ENCODE measurements around the gene HEPACAM. TPM values are rescaled to one million over a fixed set of nuclear protein-coding genes. Genes with fewer than 3 reads are reported as not detected.

The HEPACAM gene
- polyA plus RNA-seq, 6 donors from 2014 or later = not detected

GRCh38 chr11:124915541-124916369, 20.1 kb downstream of the HEPACAM start:
- peaks cover 0 to 31% (median 19%) of the 10 kb centered on the region in 7 donors for H3K9me3 Mint-ChIP-seq
- peaks cover 47 to 51% (median 51%) of the 10 kb centered on the region in 3 donors for H3K27me3 Mint-ChIP-seq
- H3K27ac Mint-ChIP-seq = no peak overlapping the region
- H3K36me3 Mint-ChIP-seq = peaks cover 0 to 6% of the 10 kb centered on the region in 2 donors
- H3K4me1 Mint-ChIP-seq = no peaks in the 10 kb centered on the region
- DNase-seq (no peak), ATAC-seq (ENCODE audit: low read depth in 2 of 2) (no peak)
- H3K4me3 Mint-ChIP-seq = no peak overlapping the region

DNA sequence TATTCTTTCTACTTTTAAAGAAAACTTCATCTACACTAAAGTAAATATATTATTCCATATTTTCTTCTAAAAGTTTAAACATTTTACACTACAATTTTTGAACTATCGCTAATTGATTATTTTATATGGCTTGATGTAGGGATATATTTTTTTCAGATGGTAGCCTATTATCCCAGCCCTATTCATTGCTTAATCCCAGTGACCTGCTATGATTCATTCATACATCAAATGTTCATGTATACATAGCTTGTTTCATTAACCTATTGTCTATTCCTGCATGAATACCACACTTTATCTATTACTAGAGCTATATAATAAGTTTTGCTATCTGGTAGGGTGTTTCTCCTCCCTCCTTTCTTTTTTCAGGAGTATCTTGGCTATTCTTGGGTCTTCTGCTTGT, 33.2 kb downstream of the HEPACAM start:
- no peak for ATAC-seq (ENCODE audit: low read depth in 2 of 2)
- peaks cover 0 to 6% (median 0%) of the 10 kb centered on the region in 7 donors for H3K9me3 Mint-ChIP-seq
- H3K4me1 Mint-ChIP-seq = no peaks in the 10 kb centered on the region
- no peak for DNase-seq
- H3K27me3 Mint-ChIP-seq = peaks cover 34 to 41% (median 34%) of the 10 kb centered on the region in 3 donors
- H3K27ac Mint-ChIP-seq = no peak overlapping the region
- no peaks in the 10 kb centered on the region for H3K36me3 Mint-ChIP-seq
- H3K4me3 Mint-ChIP-seq = no peak overlapping the region

- H3K27me3 Mint-ChIP-seq = peaks cover 29 to 56% (median 51%) of the 10 kb centered on the region in 3 donors
Observed at GRCh38 chr11:124900464-124900863, 35.4 kb downstream of the HEPACAM start.

GRCh38 chr11:124899383-124900145, 36.3 kb downstream of the HEPACAM start:
- no peak for ATAC-seq (ENCODE audit: low read depth in 2 of 2)
- Mint-ChIP-seq H3K27ac (no peak overlapping the region), H3K9me3 (no peaks in the 10 kb centered on the region), H3K4me3 (peak overlapping the region in 1 of 8 donors; percentile 49), H3K36me3 (no peaks in the 10 kb centered on the region), H3K4me1 (no peaks in the 10 kb centered on the region), H3K27me3 (peaks cover 29 to 57% (median 57%) of the 10 kb centered on the region in 3 donors)
- DNase-seq = no peak

More at GRCh38 chr11:124900464-124900863, 35.4 kb downstream of the HEPACAM start:
- Mint-ChIP-seq H3K36me3 (no peaks in the 10 kb centered on the region), H3K27ac (no peak overlapping the region), H3K4me1 (no peaks in the 10 kb centered on the region), H3K4me3 (no peak overlapping the region), H3K9me3 (no peaks in the 10 kb centered on the region)
- ATAC-seq (ENCODE audit: low read depth in 2 of 2) (no peak), DNase-seq (no peak)

- Mint-ChIP-seq H3K9me3 (no peaks in the 10 kb centered on the region), H3K27ac (peak overlapping the region in 1 of 6 donors; percentile 45), H3K4me3 (no peak overlapping the region), H3K36me3 (no peaks in the 10 kb centered on the region), H3K4me1 (no peaks in the 10 kb centered on the region), H3K27me3 (peaks cover 29 to 57% (median 55%) of the 10 kb centered on the region in 3 donors)
- DNase-seq (no peak), ATAC-seq (ENCODE audit: low read depth in 2 of 2) (no peak)
Observed at GRCh38 chr11:124898711-124899110, 37.1 kb downstream of the HEPACAM start.

DNA sequence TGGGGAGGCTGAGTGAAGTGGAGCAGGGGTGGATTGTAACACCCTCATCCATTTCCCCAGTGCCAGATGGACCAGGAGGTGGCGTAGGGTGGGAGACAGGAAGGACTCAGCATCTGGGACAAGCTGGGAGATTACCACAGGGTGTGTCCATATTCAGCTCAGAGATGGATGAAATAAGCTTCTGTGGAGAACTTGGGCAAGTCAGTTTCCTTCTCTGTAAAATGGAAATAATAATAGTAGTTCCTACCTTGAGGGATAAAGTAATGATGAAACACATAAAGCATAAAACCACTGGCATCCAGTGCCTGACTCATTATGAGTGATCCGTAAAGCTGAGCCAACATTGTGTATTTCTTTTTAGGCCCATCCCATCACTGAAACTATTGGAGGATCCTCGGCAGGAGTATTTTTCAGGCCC, 37.6 kb downstream of the HEPACAM start:
- Mint-ChIP-seq H3K27me3 (peaks cover 27 to 58% (median 58%) of the 10 kb centered on the region in 3 donors), H3K4me1 (no peaks in the 10 kb centered on the region), H3K4me3 (no peak overlapping the region), H3K27ac (no peak overlapping the region), H3K9me3 (no peaks in the 10 kb centered on the region), H3K36me3 (no peaks in the 10 kb centered on the region)
- DNase-seq (no peak), ATAC-seq (ENCODE audit: low read depth in 2 of 2) (no peak)

DNA sequence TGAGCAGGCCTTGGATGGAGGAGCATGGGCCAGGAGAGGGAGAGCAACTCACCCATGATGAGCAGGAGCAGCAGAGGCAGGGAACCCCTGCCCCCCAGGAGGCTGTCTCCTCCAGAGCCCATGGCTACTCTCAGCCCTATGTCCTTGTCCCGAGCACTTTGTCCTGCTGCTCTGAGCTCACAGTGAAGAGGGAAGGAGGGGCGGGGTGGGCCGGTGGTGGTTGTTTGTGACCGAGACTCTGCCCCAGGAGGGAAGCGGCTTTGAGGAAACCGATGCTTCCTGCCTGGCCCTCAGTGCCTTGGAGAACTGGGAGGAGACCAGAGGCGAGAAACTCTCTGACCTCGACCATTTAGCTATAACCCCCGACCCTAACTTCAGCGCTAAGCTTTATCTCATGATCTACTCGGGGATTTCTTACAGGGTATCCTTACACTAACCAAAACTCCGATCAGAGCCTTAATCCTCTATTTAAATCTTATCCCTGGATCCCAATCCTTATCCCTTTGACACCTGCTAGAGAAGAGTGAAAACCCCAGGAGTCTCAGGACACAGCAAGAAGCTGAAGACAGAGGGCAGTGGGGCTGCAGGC, 38.1 kb downstream of the HEPACAM start, which contains the start of gene ROBO4:
TSS of gene ROBO4 (minus strand) at position 192 of the 589 bp plus-strand sequence. CDS start at position 122, 70 bp downstream.
- no peak within 1 kb of the TSS for H3K4me3 Mint-ChIP-seq
- H3K27ac Mint-ChIP-seq = peak within 1 kb of the TSS in 1 of 6 donors; percentile 50
- H3K9me3 Mint-ChIP-seq = no peaks in the 10 kb centered on the region
- peaks cover 0 to 4% (median 0%) of the 10 kb centered on the region in 3 donors for H3K4me1 Mint-ChIP-seq
- peaks cover 29 to 63% (median 58%) of the 10 kb centered on the region in 3 donors for H3K27me3 Mint-ChIP-seq
- no peak for DNase-seq
- no peaks in the 10 kb centered on the region for H3K36me3 Mint-ChIP-seq
- no peak for ATAC-seq (ENCODE audit: low read depth in 2 of 2)

DNA sequence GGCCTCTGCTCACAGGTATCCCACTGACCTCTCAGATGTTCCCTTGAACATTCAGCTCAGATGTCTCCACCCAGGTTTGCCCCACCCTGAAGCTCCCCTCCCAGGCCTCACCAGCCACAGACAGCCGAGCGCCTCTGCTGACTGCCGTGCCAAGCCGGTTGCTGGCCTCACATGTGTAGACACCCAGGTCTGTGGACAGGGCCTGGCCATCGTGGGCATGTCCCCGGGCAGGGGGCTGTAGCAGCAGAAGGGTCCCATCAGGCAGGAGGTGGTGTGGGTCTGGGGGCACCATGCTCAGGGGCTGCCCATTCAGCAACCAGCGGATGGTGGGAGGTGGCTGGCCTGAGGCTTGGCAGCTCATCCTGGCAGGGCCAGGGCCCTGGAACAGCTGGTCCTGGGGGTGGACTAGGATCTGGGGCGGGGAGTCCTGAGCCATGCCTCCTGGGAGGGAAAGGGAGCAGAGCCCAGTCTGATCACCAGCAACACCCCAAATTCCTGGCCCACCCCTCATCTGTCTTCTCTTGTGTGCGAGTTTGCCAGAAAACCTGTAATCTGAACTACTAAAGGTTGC, 38.9 kb downstream of the HEPACAM start:
- H3K4me1 Mint-ChIP-seq = peaks cover 0 to 4% (median 0%) of the 10 kb centered on the region in 3 donors
- H3K27me3 Mint-ChIP-seq = peaks cover 29 to 68% (median 59%) of the 10 kb centered on the region in 3 donors
- no peaks in the 10 kb centered on the region for H3K9me3 Mint-ChIP-seq
- no peak overlapping the region for H3K4me3 Mint-ChIP-seq
- peak overlapping the region in 1 of 6 donors; percentile 50 for H3K27ac Mint-ChIP-seq
- no peaks in the 10 kb centered on the region for H3K36me3 Mint-ChIP-seq
- DNase-seq (no peak), ATAC-seq (ENCODE audit: low read depth in 2 of 2) (no peak)

GRCh38 chr11:124896071-124896750, 39.6 kb downstream of the HEPACAM start:
- H3K4me3 Mint-ChIP-seq = peak overlapping the region in 1 of 8 donors; percentile 52
- H3K36me3 Mint-ChIP-seq = no peaks in the 10 kb centered on the region
- H3K9me3 Mint-ChIP-seq = no peaks in the 10 kb centered on the region
- DNase-seq (no peak), ATAC-seq (ENCODE audit: low read depth in 2 of 2) (no peak)
- no peak overlapping the region for H3K27ac Mint-ChIP-seq
- H3K4me1 Mint-ChIP-seq = peaks cover 0 to 4% (median 0%) of the 10 kb centered on the region in 3 donors
- peaks cover 22 to 61% (median 53%) of the 10 kb centered on the region in 3 donors for H3K27me3 Mint-ChIP-seq

- peak overlapping the region in 1 of 8 donors; percentile 52 for H3K4me3 Mint-ChIP-seq
- no peak overlapping the region for H3K27ac Mint-ChIP-seq
- no peaks in the 10 kb centered on the region for H3K9me3 Mint-ChIP-seq
- H3K27me3 Mint-ChIP-seq = peaks cover 18 to 62% (median 56%) of the 10 kb centered on the region in 3 donors
- DNase-seq = no peak
- ATAC-seq (ENCODE audit: low read depth in 2 of 2) = no peak
- peaks cover 0 to 4% (median 0%) of the 10 kb centered on the region in 3 donors for H3K4me1 Mint-ChIP-seq
- H3K36me3 Mint-ChIP-seq = no peaks in the 10 kb centered on the region
Observed at GRCh38 chr11:124895471-124895971, 40.3 kb downstream of the HEPACAM start.

DNA sequence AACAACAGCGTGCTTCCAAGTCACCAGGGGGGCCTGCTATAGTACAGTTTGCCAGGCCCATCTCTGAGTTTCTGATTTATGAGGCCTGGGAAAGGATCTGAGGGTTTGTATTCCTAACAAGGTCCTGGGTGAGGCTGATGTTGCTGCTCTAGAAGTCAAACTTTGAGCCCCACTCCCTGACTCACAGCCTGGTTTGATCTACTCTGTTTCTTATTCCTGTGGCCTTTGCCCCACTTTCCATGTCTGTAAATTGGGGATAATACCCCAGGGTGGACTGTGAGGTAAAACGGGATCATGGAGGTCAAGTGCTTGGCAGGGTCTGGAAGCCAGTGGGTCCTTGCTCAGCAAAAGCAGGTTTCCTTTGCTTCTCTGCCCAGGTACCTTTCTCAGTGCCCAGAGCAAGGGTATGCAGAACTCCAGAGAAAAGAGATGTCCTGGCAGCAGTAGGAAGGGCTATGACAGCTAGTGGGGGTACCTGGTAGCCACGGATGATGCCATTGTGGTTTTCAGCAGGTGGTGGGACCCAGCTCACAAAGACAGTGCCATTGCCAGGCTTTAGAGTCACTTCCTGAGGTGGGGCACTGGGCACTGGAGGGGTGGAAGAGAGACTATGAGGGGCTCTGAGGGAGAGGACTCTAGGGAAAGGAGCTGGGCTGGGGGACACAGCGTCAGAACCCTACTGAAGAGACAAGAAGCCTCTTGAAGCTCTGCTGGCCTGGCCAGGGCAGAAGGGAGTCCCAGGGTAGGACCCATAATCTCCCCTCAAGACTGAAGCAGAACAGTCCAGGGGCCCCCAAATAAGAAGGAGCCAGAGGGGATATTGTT, 41.0 kb downstream of the HEPACAM start:
- H3K4me1 Mint-ChIP-seq = peaks cover 0 to 4% (median 0%) of the 10 kb centered on the region in 3 donors
- no peak overlapping the region for H3K4me3 Mint-ChIP-seq
- DNase-seq (no peak), ATAC-seq (ENCODE audit: low read depth in 2 of 2) (no peak)
- H3K36me3 Mint-ChIP-seq = no peaks in the 10 kb centered on the region
- no peak overlapping the region for H3K27ac Mint-ChIP-seq
- no peaks in the 10 kb centered on the region for H3K9me3 Mint-ChIP-seq
- peaks cover 17 to 60% (median 54%) of the 10 kb centered on the region in 3 donors for H3K27me3 Mint-ChIP-seq

Data from naive B cell (primary cell).